Stimulated activated CD4-positive, alpha-beta T cell treated with anti-CD3 and anti-CD28 coated beads, Interleukin-12 subunit alpha, Interleukin-12 subunit beta, amount 100 ng/mL, for 4 hours (primary cell): Measurements from ENCODE around the gene DSCAM.
"Not testable (repeated sequence)": the region's sequence is repeated elsewhere in the genome, so short reads cannot be mapped to it uniquely, and the experiment has no call there.

Source experiments
- DNase-seq: peaks from one replicate; pipeline ENCODE4 v3.0.0-alpha.2; 2020

The DSCAM gene, protein sequence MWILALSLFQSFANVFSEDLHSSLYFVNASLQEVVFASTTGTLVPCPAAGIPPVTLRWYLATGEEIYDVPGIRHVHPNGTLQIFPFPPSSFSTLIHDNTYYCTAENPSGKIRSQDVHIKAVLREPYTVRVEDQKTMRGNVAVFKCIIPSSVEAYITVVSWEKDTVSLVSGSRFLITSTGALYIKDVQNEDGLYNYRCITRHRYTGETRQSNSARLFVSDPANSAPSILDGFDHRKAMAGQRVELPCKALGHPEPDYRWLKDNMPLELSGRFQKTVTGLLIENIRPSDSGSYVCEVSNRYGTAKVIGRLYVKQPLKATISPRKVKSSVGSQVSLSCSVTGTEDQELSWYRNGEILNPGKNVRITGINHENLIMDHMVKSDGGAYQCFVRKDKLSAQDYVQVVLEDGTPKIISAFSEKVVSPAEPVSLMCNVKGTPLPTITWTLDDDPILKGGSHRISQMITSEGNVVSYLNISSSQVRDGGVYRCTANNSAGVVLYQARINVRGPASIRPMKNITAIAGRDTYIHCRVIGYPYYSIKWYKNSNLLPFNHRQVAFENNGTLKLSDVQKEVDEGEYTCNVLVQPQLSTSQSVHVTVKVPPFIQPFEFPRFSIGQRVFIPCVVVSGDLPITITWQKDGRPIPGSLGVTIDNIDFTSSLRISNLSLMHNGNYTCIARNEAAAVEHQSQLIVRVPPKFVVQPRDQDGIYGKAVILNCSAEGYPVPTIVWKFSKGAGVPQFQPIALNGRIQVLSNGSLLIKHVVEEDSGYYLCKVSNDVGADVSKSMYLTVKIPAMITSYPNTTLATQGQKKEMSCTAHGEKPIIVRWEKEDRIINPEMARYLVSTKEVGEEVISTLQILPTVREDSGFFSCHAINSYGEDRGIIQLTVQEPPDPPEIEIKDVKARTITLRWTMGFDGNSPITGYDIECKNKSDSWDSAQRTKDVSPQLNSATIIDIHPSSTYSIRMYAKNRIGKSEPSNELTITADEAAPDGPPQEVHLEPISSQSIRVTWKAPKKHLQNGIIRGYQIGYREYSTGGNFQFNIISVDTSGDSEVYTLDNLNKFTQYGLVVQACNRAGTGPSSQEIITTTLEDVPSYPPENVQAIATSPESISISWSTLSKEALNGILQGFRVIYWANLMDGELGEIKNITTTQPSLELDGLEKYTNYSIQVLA (N-terminal part only)

DNA sequence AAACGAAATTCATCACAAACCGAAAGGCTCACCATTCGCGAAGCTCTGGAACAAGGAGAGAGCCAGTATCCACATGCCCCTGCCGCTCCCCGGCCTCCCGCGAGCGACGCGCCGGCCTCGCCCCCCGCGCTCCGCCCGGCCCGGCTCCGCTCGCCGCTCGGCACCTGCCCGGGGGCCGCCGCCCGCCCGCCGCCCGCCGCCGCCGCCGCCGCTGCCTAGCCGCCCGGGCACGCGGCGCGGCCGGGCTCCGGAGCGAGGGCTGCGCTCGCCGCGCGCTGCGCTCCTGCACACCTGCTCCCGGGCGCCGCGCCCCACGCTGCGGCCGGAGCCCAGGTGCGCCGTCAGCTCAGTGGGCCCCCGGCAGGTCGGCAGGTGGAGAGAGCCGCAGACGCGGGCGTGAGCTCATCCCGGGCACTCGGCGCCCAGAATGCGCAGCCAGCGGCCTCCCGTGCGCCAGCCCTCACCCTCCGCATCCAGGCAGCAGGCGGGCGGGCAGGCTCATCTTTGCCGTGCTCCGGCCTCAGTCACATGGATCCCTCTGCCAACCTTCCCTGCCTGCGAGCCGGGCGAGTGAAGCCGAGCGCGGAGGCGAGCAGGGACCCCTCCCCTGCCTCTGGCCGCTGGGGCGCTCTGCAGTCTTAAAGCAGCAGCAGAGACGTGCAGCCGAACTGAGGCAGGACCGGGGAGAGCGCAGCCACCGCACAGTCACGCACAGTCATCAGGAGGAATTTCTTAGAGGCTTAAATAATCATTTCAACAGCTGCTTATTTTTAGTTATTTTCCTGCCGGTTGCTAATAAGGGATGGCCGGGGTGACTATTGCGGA is at the start of gene DSCAM:
Gene DSCAM (minus strand): TSS at position 572 of the 825 bp plus-strand sequence. CDS start 497 bp downstream, at position 75.
- no peak for DNase-seq

DNA sequence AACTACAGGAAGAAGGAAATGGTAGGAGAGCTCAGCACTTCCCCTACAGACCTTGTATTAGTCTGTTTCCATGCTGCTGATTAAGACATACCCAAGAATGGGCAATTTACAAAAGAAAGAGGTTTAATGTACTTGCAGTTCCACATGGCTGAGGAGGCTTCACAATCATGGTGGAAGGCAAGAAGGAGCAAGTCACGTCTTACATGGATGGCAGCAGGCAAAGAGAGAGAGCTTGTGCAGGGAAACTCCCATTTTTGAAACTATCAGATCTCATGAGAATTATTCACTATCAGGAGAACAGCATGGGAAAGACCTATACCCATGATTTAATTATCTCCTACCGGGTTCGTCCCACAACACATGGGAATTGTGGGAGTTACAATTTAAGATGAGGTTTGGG is 48.7 kb upstream of the DSCAM start:
- not testable (repeated sequence) for DNase-seq

DNA sequence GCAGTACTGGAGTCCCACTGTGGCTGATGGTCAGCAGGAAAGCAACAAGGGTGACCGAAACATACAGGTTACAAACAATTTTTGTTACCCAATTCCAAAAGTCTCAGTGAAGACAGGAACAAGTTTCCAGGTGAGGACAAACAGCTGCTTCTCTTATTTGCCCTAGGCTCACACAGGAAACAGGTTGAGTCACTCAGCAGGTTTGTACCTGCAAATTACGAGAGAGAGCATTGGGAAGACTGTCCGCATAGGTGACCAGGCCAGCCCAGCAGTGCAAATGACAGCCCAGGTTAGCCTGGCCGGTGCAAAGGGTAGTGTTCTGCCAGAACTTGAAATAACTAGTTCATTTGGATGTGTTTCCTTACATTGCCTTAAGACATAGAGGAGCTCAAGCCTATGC is 40.0 kb upstream of the DSCAM start:
- DNase-seq = no peak

DNA sequence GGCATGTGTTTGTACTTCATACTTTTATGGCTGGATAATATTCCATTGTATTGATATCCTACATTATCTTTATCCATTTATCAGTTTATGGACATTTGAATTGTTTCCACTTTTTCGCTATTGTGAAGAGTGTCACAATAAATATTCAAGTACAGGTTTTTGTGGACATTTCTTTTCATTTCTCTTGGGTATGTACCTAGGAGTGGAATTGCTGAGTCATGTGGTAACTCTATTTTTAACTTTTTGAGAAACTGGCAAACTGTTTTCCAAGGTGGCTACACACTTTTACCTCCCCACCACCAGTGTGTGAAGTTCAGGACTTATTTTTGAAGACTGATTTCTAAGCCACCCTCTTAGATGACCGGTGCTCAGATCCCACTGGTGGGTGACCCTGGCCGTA is 39.0 kb upstream of the DSCAM start:
- DNase-seq = no peak

DNA sequence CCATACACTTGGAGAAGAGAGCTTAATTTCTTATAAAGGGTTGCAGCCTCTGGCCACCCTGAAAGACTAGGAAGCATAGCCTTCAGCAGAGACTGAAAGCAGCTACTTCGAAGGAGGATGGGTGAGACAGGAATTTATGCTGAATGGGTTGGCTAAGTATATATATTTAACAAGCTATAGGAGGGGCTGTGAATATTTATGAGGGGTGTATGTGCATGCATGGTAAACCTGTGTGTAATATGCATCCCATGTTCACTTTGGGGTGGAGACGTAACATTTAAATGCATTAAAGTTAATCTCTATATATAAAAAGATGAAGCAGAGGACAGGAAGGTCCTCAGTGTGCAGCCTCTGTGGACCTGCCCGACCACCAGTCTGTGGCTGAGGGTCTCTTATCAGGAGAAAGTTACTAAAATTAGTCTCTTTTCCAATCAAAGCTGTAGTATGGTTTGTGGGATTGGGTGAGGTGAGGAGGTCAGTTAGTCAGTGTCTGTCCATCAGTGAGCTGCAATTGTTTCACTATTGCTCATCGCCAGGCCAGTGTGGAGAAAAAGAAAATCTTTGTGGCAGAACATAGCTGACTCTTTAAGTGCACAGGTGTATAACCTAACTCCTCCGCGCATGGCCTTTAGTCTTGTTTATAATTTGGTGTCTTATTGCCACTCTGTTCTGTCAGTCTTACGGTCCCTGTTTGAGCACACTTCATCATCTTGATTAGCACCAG is 35.4 kb upstream of the DSCAM start:
- no peak for DNase-seq

DNA sequence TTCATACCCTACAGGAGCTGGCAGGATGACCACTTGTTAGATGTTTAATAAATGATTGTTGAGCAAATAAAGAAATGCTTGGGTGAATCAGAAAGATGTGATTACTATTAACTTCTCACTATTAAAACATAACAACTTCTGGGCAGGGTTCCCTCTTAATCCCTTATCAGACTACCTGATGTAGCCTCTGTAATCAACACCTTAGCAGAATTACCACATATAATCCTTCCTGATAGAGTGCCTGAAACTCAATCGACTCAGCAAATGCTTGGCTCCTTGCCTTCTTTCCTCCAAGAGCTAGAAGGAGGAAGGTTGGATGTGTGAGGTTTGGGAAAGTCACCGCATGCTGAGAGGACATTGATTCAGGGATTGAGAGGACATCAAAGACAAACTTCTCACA is 34.8 kb upstream of the DSCAM start:
- no peak for DNase-seq

DNA sequence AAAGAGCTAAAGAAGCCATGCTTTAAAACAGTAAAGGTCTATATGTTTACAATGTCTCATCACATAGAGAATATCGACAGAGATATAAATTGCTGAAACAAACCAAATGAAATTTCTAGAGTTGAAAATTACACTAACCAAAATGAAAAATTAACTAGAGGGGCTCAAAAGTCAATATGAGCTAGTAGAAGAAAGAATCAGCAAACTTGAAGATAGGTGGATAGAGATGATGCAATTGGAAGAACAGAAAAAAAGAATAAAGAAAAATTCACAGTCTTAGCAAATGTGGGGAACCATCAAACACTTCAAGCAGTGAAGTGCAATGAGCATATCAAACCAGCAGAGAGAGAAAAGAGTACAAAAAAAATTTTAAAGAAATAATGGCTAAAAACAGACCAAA is 24.1 kb upstream of the DSCAM start:
- DNase-seq = no peak

DNA sequence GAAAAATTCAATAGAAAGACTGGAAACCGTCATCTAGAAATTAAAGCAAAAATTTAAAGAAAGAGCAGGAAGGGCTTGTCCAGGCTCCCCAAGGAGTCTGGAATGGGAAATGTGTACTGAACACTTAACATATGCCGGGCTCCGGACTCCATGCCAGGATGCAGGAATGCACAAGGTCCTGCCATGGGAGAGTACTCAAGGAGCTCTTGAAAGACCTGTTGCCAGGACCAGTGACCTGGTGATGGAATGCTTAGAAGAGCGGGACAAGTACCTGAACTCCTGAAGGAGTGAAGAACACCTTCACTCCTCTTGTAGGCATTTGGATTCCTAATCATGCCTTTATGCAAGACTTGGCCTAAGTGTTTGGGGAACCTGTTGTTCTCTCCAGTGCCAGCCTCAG is 16.9 kb upstream of the DSCAM start:
- DNase-seq = no peak

DNA sequence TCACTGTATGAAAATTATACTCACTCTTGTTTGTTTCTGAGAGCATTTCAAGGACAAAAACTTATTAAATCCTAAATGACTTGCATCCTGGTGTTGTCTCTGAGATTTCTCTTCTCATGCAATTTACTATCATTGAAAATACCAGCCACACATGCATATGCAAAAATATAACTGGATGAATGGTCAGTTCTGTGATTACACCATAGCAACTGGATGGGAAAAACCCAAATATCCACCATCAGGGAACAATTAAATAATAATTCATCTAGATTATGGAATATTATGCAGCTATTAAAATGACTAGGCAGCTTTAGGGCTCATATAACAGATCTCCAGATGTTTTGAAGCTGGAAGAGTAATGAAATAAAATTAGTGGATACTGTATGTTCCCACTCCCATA is 11.6 kb upstream of the DSCAM start:
- no peak for DNase-seq

DNA sequence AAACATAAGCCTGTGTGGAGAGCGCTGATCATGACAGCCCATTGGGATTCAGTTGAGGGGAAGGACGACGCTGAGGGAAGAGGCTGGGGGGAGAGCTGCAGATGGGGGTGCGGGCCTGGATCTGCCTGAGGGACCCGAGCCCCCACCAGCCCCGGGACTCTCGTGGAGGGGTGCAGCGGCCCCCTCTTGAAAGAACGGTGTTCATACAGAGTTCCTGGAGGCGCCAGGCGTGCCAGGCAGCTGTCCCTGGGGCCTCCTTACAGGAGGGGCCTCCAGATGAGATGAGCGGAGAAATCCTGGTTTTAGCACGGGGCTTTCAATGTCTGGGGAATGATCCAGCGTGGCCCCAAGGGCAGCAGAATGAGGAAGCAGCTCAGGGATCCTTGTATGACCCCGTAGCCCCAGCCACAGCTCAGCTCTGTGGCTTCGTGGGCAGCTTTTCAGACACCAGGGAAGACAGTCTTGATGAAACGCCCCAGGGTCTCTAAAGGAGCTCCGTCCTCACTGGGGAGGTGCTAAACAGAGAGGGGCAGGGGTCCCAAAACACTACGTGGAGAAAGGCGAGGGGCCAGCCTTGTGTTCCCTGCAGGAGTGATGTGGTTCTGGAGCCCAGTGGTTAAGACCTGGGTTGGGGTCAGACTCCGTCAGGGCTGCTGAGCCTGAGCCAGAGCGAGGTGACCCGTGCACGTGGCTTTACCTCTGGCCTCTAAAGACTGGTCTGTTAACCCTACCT is 7.2 kb upstream of the DSCAM start:
- no peak for DNase-seq

DNA sequence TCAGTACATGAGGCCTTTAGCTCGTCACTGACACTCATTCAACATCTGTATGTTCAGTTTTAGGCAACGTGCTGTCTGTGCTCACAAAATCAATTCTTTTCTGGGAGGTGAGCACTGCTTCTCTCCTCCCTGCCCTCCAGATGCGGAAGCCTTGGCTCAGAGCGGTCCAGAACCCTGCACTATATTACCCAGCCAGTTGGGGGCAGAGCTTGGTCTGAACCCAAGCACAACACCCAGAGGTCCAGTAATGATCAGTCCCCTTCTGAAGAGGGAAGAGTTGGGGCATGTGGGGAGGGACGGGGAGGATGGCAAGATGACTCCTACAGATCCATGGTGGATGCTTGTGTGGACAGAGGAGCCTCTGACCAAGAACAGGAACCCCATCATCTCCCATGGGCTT is 5.6 kb upstream of the DSCAM start:
- no peak for DNase-seq

DNA sequence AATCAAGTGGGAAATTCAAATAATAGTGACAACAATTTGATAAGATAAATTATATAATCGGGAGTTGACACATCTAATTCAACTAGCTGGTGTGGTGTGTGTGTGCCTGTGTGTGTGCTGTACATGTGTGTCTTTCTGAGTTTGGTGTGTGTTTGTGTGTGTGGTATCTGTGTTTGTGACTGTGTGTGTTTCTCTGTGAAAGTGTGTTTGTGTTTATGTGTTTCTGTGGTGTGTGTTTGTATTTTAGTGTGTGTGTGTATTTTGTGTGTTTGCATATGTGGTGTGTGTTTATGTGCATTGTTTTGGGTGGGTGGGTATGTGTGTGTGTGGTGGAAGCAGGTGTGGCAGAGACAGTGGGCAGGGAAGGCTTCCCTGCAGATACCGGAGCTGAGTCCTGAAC is 4.8 kb upstream of the DSCAM start:
- DNase-seq = no peak

DNA sequence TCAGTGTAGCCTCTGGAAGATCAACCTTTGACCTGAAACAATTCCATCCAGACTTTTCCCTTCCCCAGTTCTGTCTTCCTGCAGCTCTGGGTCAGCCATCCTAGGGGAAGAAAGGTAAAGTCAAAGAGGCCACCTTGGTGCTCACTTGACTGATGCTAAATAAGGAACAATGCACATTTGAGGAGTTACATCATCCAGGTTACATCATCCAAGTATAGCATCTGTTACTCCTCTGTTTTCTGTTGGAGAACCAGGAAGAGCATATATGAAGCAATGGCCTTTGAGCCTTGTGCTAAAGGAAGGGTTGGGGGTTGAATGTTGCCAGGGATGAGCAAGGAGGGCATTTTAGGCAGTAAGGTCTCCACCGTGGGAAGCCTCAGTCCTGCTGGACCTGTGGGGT is 3.1 kb upstream of the DSCAM start:
- DNase-seq = no peak

DNA sequence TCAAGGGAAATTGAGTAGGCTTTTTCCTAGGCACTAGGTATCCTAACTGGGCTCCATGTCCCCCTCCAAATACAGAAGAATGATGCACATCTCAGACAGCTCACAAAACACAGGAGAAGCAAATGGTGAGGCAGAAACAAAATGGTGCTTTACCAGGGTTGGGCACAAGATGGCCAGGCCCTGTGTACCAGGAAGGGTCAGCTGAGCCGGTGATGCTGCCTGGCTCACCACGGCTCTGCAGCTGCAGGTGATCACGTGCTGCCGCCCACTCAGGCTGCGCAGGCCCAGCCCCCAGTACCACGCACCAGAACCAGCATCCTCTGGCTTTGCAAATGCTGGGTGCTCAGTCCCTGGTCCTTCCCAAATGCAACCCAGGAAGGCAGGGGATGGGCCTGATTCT is 993 bp upstream of the DSCAM start:
- no peak for DNase-seq

DNA sequence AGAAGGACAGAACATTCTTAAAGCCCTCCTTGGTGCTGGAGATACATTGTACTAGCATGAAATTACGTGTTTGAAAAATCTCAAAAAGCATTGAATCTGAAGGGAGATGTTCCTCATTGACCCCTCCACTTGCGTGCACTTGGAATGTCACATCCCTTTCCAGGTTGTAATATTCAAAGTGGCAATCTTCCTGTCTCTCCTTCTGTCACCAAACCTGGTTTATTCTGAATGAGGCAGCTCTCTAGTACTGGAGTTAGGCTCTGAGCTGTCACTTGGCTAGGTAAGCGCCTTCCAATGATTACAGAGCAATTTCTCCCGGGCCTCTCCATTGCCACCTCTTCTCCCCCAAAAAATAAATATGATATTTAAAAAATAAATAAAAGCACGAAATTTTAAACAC is 855 bp downstream of the DSCAM start:
- DNase-seq = no peak

DNA sequence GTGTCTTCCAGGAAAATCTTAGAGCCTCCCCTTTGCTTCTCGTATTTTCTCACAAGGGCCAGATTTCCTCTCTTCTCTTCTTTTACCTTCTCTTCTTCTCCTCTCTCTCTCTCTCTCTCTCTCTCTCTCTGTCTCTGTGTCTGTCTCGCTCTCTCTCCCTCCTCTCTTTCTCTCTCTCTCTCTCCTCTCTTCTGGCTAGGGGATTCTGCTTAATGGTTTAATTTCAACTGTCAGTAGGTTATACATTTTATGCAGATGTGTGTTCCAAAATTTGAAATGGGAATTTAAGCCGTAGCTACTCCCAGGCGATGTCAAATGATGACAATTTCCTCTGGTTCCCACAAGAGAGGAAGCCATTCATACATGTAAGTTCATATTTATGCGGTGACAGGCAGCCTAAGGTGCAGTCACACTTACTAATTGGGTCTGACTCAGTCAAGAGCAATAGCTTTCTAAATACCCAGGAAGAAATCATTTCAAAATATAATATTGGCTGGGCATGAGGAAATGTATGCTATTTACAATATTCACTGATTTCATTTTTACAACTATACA is 1.4 kb downstream of the DSCAM start:
- no peak for DNase-seq

DNA sequence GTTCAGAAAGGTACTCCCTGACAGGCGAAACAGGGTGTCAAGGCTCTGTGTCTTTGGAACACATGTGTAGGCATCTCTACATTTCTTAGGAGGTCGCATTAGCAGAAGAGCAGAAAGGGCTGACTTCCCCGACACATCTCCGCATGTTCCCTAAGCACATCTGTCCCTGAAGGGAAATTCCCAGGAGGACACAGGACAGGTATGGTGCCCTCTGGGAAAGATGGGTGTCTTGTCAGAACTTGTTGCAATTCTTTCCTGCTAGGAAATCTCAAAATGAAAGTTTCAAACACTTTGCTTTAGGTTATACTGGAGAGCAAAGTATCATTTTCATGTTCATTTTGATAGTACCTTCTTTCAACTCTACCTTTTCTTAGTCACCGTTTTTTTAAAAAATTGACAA is 2.0 kb downstream of the DSCAM start:
- no peak for DNase-seq

DNA sequence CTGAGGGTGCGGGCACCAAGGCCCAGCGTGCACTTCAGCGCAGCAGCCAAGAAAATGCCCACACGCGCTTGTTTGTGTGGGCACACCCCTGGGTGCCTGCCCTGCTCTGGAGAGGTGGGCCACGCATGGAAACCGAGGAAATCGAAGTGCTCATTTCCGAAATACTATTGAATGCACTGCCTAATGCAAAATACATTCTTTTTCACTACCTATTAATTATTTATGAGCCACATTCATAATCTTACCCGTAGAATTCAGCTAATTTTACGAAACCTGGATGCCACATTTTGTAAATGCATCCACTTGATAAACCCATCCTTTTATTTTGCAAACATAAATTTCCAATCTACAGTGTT is 4.8 kb downstream of the DSCAM start:
- no peak for DNase-seq

DNA sequence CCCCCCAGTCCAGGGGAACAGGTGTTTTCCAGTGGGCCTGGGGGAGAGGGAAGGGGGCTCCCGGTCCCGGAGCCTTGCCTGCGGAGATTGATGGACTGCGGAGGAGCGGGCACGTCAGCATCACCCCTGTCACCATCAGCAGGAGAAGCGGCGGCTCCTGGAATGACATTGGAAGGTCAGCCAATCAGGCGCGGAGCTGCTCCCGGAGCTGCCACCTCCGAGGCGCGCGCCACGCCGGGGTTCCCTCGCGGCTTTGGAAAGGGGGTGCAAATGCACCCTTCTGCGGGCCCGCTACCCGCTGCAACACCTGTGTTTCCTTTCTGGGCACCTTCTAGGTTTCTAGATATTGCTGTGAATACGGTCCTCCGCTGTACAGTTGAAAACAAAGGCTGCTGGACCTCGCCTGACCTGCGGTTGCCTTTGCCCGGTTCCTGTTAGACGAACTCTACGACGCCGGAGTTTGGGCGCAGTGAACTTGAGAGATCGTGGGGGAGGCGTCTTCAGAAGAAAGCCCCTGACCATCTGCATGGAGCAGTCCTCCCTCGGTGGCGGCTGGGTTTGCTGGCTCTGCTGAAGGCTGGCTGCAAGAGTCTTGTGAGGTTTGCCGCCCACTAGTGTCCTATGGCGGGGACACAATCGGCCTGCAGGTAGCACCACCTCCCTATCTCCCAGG is 5.3 kb downstream of the DSCAM start:
- DNase-seq = no peak

DNA sequence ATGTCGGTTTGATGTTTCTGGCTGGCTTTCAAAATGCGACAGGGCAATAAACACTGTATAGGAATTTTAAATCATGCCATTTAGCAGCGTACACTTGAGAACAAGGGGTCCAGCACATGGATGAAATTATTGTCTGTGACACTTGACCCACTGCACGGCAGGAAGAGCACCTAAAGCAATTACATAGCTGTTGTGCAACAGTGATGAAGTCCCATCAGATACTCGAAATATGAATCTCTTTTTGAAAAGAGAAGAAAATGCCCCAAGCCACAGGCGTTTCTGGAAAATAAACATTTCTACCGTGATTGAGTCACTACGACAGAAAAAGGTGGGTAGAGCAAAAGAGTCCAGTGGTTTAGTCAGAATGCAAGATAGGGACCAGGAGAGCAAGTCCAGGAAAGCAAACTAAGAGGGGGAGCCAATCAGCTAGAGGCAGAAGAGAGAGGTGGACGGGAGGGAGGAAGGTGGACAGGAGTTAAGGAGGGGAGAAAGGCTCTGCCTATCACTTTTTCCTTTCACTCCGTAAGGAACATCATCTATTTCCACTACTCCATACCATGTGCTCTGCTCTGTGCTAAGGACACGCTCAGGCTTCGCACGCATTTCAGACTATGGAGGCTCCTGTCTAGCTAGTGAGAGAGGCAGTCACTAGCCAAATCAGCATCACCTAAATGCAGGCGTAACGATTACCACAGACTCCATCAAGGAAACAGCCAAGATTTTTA is 6.4 kb downstream of the DSCAM start:
- DNase-seq = no peak
